Fibroblast of lung (primary cell): Measurements from ENCODE around the gene KPNB1. TPM values are rescaled to one million over a fixed set of nuclear protein-coding genes. Genes with fewer than 3 reads are reported as not detected.

Experiments
- DNase-seq, 2 donors: peaks; one replicate each; pipeline versions ENCODE4 v3.0.0 to v3.0.0-alpha.2; 2010; ENCODE audit warnings: low read depth in 2 of 2
- H2AFZ ChIP-seq: 2 replicates; pipeline ENCODE4 v1.5.1; 2012; ENCODE audit warnings: low read length, control low read depth, inconsistent platforms
- H3K27ac ChIP-seq: 2 replicates; pipeline ENCODE4 v1.5.1; 2011; ENCODE audit warnings: low read length, control low read depth; ENCODE audit not compliant: insufficient read depth
- H3K27me3 ChIP-seq: 2 replicates; pipeline ENCODE4 v1.5.1; 2011; ENCODE audit warnings: mild to moderate bottlenecking, low read length; ENCODE audit not compliant: control insufficient read depth, insufficient read depth
- H3K36me3 ChIP-seq: 2 replicates; pipeline ENCODE4 v1.5.1; 2011; ENCODE audit warnings: low read length; ENCODE audit not compliant: control insufficient read depth, insufficient read depth
- H3K4me1 ChIP-seq: 2 replicates; pipeline ENCODE4 v1.5.1; 2011; ENCODE audit warnings: low read length; ENCODE audit not compliant: control insufficient read depth, insufficient read depth; ENCODE audit errors: extremely low read depth
- H3K4me2 ChIP-seq: 2 replicates; pipeline ENCODE4 v1.5.1; 2011; ENCODE audit warnings: low read length, control low read depth; ENCODE audit not compliant: insufficient read depth; ENCODE audit errors: extremely low read depth
- H3K4me3 ChIP-seq, 4 experiments: fragments of 200-600 bp in 1 of 4; sonication (generic) in 1 of 4; replicated peaks in 1 of 4; 2 replicates each; pipeline ENCODE4 v1.5.1; 2011 to 2016; ENCODE audit warnings: low read length in 4 of 4, low read depth in 3 of 4, mild to moderate bottlenecking in 3 of 4, control low read depth in 2 of 4, inconsistent platforms in 1 of 4, mixed read lengths in 1 of 4; ENCODE audit not compliant: insufficient read depth in 1 of 4; ENCODE audit errors: control extremely low read depth in 1 of 4
- H3K79me2 ChIP-seq: 2 replicates; pipeline ENCODE4 v1.5.1; 2012; ENCODE audit warnings: mild to moderate bottlenecking, low read length, inconsistent platforms; ENCODE audit not compliant: control insufficient read depth, insufficient read depth
- H3K9ac ChIP-seq: 2 replicates; pipeline ENCODE4 v1.5.1; 2011; ENCODE audit warnings: mild to moderate bottlenecking, low read length, control low read depth; ENCODE audit not compliant: insufficient read depth
- H3K9me3 ChIP-seq: 2 replicates; pipeline ENCODE4 v1.5.1; 2012; ENCODE audit warnings: low read depth, low read length; ENCODE audit not compliant: control insufficient read depth, insufficient read depth
- H4K20me1 ChIP-seq: 2 replicates; pipeline ENCODE4 v1.5.1; 2011; ENCODE audit warnings: low read length; ENCODE audit not compliant: control insufficient read depth, insufficient read depth; ENCODE audit errors: extremely low read depth
- CTCF ChIP-seq, 2 donors: IDR thresholded peaks in 1 of 2; conservative IDR thresholded peaks in 1 of 2; 1 replicate in 1 of 2; 2 replicates in 1 of 2; pipeline ENCODE4 v1.5.1; 2011 to 2012; ENCODE audit warnings: low read length in 2 of 2, control low read depth in 1 of 2, inconsistent platforms in 1 of 2, low read depth in 1 of 2, mild to moderate bottlenecking in 1 of 2
- EZH2 ChIP-seq: IDR thresholded peaks from 2 replicates; pipeline ENCODE4 v1.5.1; 2012; ENCODE audit warnings: low read length, control low read depth, mild to moderate bottlenecking; ENCODE audit errors: missing control alignments
- polyA plus RNA-seq, 2 donors: library from polyadenylated mRNA; depleted of rRNA in 1 of 2; stranded (reverse) in 1 of 2; unstranded in 1 of 2; fragments of >200 nt; gene quantifications; 2 replicates each; pipeline ENCODE4 v1.2.1, GENCODE V29; 2011 to 2012; ENCODE audit warnings: missing spikeins in 1 of 2
- total RNA-seq: library from RNA; depleted of rRNA; stranded (reverse); fragments of >200 nt; gene quantifications from 2 replicates; pipeline ENCODE4 v1.2.1, GENCODE V29; 2014

KPNB1 gene
- total and polyA plus RNA-seq, 2 donors (not counting 1 experiment from before 2014, with no cell fraction given), result 253 to 267 TPM

GRCh38 chr17:47701608-47702007 is 51.9 kb downstream of the KPNB1 start:
- Histone ChIP-seq H3K36me3 (peaks cover 4% of the 10 kb centered on the region), H3K4me1 (no peaks in the 10 kb centered on the region), H3K9me3 (no peaks in the 10 kb centered on the region), H3K27me3 (no peaks in the 10 kb centered on the region), H3K27ac (no peak overlapping the region), H3K4me3 (no peak overlapping the region), H2AFZ (no peak overlapping the region), H3K4me2 (no peak overlapping the region), H3K9ac (no peak overlapping the region), H3K79me2 (no peaks in the 10 kb centered on the region), H4K20me1 (no peaks in the 10 kb centered on the region)
- no peak for DNase-seq
- TF ChIP-seq CTCF (conservative IDR thresholded peaks at IDR 0.05 in 1 of 2, IDR thresholded peaks at IDR 0.05 in 1 of 2; ENCODE audit: low read depth in 1 of 2, low read length in 2 of 2) (no peak), EZH2 (no peak)

- Histone ChIP-seq H4K20me1 (no peaks in the 10 kb centered on the region), H3K9ac (no peak overlapping the region), H3K4me2 (no peak overlapping the region), H3K36me3 (peaks cover 4% of the 10 kb centered on the region), H3K9me3 (no peaks in the 10 kb centered on the region), H3K4me1 (peaks cover under 1% of the 10 kb centered on the region), H3K27me3 (no peaks in the 10 kb centered on the region), H3K79me2 (no peaks in the 10 kb centered on the region), H3K27ac (no peak overlapping the region), H2AFZ (no peak overlapping the region), H3K4me3 (no peak overlapping the region)
- TF ChIP-seq CTCF (conservative IDR thresholded peaks at IDR 0.05 in 1 of 2, IDR thresholded peaks at IDR 0.05 in 1 of 2; ENCODE audit: low read depth in 1 of 2, low read length in 2 of 2) (no peak), EZH2 (no peak)
- DNase-seq, result no peak
These were observed 52.8 kb downstream of the KPNB1 start for GRCh38 chr17:47702391-47702995.

GRCh38 chr17:47703191-47703591 is 53.5 kb downstream of the KPNB1 start:
- no peak overlapping the region for H2AFZ ChIP-seq
- no peaks in the 10 kb centered on the region for H4K20me1 ChIP-seq
- H3K27ac ChIP-seq, result no peak overlapping the region
- peaks cover 4% of the 10 kb centered on the region for H3K36me3 ChIP-seq
- no peak for DNase-seq
- no peaks in the 10 kb centered on the region for H3K79me2 ChIP-seq
- H3K4me3 ChIP-seq, result no peak overlapping the region
- no peaks in the 10 kb centered on the region for H3K9me3 ChIP-seq
- H3K4me2 ChIP-seq, result no peak overlapping the region
- peaks cover 2% of the 10 kb centered on the region for H3K4me1 ChIP-seq
- TF ChIP-seq CTCF (conservative IDR thresholded peaks at IDR 0.05 in 1 of 2, IDR thresholded peaks at IDR 0.05 in 1 of 2; ENCODE audit: low read depth in 1 of 2, low read length in 2 of 2) (no peak), EZH2 (no peak)
- H3K9ac ChIP-seq, result no peak overlapping the region
- H3K27me3 ChIP-seq, result no peaks in the 10 kb centered on the region
